ENCODE results near the gene RFFL. TPM values are rescaled to one million over a fixed set of nuclear protein-coding genes. Genes with fewer than 3 reads are reported as not detected.

RFFL gene
- total RNA-seq, 1 donor from 2014 or later, result 22.9 TPM

GRCh38 chr17:35025541-35025940 is 38.0 kb downstream of the RFFL start:
- no peak for DNase-seq (ENCODE audit: extremely low spot score, unreplicated experiment)

GRCh38 chr17:35023538-35023937 is 40.0 kb downstream of the RFFL start:
- Mint-ChIP-seq H3K36me3 (ENCODE audit: unreplicated experiment) (peaks cover 14% of the 10 kb centered on the region), H3K4me1 (ENCODE audit: unreplicated experiment) (peaks cover 34% of the 10 kb centered on the region), H3K9me3 (ENCODE audit: unreplicated experiment) (no peaks in the 10 kb centered on the region), H3K27me3 (ENCODE audit: unreplicated experiment) (no peaks in the 10 kb centered on the region), H3K4me3 (ENCODE audit: unreplicated experiment) (no peak overlapping the region), H3K27ac (ENCODE audit: unreplicated experiment) (peak overlapping the region; percentile 96)
- no peak for DNase-seq (ENCODE audit: extremely low spot score, unreplicated experiment)
- TF ChIP-seq CTCF (IDR thresholded peaks at IDR 0.05), result no peak

More at GRCh38 chr17:35025541-35025940, 38.0 kb downstream of the RFFL start:
- Mint-ChIP-seq H3K27ac (ENCODE audit: unreplicated experiment) (no peak overlapping the region), H3K4me1 (ENCODE audit: unreplicated experiment) (peaks cover 39% of the 10 kb centered on the region), H3K27me3 (ENCODE audit: unreplicated experiment) (no peaks in the 10 kb centered on the region), H3K9me3 (ENCODE audit: unreplicated experiment) (no peaks in the 10 kb centered on the region), H3K36me3 (ENCODE audit: unreplicated experiment) (peaks cover 11% of the 10 kb centered on the region), H3K4me3 (ENCODE audit: unreplicated experiment) (no peak overlapping the region)
- no peak for TF ChIP-seq CTCF (IDR thresholded peaks at IDR 0.05)

GRCh38 chr17:35022536-35023063 is 40.9 kb downstream of the RFFL start:
- Mint-ChIP-seq H3K36me3 (ENCODE audit: unreplicated experiment) (peaks cover 17% of the 10 kb centered on the region), H3K27ac (ENCODE audit: unreplicated experiment) (peak overlapping the region; percentile 96), H3K27me3 (ENCODE audit: unreplicated experiment) (no peaks in the 10 kb centered on the region), H3K4me3 (ENCODE audit: unreplicated experiment) (peak overlapping the region; percentile 52), H3K9me3 (ENCODE audit: unreplicated experiment) (no peaks in the 10 kb centered on the region), H3K4me1 (ENCODE audit: unreplicated experiment) (peaks cover 31% of the 10 kb centered on the region)
- TF ChIP-seq CTCF (IDR thresholded peaks at IDR 0.05), result peak; percentile 53
- DNase-seq (ENCODE audit: extremely low spot score, unreplicated experiment), result peak; percentile 93

GRCh38 chr17:35021520-35022380 is 41.8 kb downstream of the RFFL start:
- TF ChIP-seq CTCF (IDR thresholded peaks at IDR 0.05), result no peak
- H3K27ac Mint-ChIP-seq (ENCODE audit: unreplicated experiment), result peak overlapping the region; percentile 96
- no peak for DNase-seq (ENCODE audit: extremely low spot score, unreplicated experiment)

More at GRCh38 chr17:35021520-35022380, 41.8 kb downstream of the RFFL start:
- Mint-ChIP-seq H3K4me3 (ENCODE audit: unreplicated experiment) (no peak overlapping the region), H3K9me3 (ENCODE audit: unreplicated experiment) (no peaks in the 10 kb centered on the region), H3K4me1 (ENCODE audit: unreplicated experiment) (peaks cover 31% of the 10 kb centered on the region), H3K27me3 (ENCODE audit: unreplicated experiment) (no peaks in the 10 kb centered on the region), H3K36me3 (ENCODE audit: unreplicated experiment) (peaks cover 24% of the 10 kb centered on the region)

Measured in osteocyte (in vitro differentiated cells).